ENCODE data around the gene NCEH1. TPM values are rescaled to one million over a fixed set of nuclear protein-coding genes. Genes with fewer than 3 reads are reported as not detected.
"Not testable (repeated sequence)": the region's sequence is repeated elsewhere in the genome, so short reads cannot be mapped to it uniquely, and the experiment has no call there.

NCEH1 gene
- total RNA-seq, 1 experiment from 2014 or later: 24.8 TPM

GRCh38 chr3:172707967-172708366 lies 2.9 kb downstream of the NCEH1 start:
- DNase-seq (ENCODE audit: low read depth): no peak

DNA sequence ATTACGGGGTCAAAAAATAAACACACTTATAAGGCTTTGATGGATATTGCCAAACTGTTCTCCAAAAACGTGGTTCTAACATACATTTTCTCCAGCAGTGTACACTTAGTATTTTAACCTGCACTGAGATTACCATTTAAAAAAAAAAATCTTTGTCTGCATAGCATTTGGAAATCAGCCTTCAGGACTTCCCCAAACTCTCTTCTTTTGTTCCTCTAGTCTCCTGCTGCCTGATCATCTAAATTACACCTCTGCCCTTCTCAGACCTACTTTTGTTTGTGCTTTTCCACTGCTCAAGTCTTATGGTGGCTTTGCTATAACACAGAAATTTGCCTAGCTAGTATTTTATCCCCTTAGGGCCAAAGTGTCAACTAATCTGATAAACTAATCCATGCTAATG lies 3.8 kb downstream of the NCEH1 start:
- DNase-seq (ENCODE audit: low read depth): no peak

DNA sequence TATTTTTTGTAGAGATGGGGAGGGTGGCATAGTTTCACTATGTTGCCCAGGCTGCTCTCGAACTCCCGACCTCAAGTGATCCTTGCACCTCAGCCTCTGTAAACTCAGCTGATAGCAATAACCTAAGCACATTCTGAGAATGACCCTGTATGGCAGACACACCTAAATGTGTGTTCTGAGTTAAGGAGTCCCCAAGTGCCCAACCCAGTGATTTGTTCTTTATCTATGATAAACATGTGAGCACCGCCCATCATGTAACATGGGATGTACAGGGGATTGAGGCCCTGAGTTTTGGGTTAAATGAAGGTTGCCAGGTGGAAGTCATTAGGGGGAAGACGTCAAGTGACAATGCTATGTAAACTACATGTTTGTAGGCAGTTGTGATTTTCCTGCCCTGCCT lies 5.7 kb downstream of the NCEH1 start:
- DNase-seq (ENCODE audit: low read depth): no peak

DNA sequence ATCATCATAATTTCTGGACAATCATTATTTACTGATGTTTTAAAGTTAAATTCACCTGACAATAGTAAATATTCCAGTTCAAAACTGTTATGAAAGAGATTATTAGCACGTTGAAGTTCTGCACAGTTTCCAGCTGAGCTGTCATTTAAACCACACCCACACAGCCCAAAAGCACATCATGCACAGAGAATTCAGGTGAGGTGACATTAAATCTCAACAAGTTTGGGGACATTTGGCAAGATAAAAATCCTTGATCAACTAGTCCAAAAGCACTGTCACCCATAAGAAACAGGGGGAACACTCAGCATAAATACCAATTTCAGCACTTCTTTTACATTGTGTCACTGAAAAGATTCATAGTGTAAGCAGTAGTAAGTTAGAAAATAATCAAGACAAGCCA lies 6.9 kb downstream of the NCEH1 start:
- no peak for DNase-seq (ENCODE audit: low read depth)

- DNase-seq (ENCODE audit: low read depth): not testable (repeated sequence)
Observed at GRCh38 chr3:172702731-172703130, 8.1 kb downstream of the NCEH1 start.

- DNase-seq (ENCODE audit: low read depth): no peak
Observed at GRCh38 chr3:172702256-172702655, 8.6 kb downstream of the NCEH1 start.

GRCh38 chr3:172701751-172702150 lies 9.1 kb downstream of the NCEH1 start:
- DNase-seq (ENCODE audit: low read depth): no peak

DNA sequence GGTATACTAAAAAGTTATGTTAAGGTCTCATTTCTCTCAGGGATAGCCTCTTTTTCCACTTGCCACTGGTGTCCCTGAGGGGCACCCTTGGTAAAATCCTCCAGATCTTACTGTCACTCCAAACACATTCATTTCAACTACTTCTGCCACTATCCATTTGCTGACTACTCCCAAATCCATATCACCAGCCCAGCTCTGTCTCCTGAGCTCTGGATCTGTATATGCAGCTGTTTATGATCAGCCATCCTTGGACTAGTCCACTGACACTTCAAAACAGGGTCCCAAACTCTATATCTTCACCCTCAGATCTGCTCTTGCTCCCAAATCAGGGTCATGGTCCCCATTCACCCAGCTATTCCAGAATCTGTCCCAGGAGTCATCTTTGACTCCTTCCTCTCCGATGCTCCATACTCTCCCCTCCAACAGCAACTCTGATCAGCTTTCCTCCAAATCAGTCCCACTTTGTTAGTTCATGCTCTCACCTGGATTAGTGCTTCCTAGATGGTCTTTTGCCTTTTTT lies 9.9 kb downstream of the NCEH1 start:
- DNase-seq (ENCODE audit: low read depth): no peak

- DNase-seq (ENCODE audit: low read depth): no peak
Observed at GRCh38 chr3:172700256-172700655, 10.6 kb downstream of the NCEH1 start.

DNA sequence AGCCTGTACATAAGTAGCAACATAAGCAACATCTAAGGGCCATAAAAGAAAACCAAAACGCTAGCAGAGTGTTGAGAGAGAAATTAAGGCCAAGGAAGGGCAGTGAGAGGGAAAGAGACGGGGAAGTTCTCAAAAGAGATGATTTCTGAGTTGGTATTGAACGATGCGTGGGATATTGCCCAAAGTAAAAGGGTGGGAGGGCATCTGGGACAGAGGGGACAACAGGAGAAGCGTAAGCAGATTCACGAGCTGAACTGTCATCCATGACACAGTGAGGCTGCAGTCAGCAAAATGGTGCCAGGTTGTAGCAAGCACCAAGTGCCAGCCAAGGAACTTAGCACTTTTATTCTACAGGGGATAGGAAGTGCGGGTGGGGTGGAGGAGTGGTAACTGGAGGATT lies 11.8 kb downstream of the NCEH1 start:
- DNase-seq (ENCODE audit: low read depth): no peak

- DNase-seq (ENCODE audit: low read depth): no peak
Observed at GRCh38 chr3:172698631-172699030, 12.2 kb downstream of the NCEH1 start.

DNA sequence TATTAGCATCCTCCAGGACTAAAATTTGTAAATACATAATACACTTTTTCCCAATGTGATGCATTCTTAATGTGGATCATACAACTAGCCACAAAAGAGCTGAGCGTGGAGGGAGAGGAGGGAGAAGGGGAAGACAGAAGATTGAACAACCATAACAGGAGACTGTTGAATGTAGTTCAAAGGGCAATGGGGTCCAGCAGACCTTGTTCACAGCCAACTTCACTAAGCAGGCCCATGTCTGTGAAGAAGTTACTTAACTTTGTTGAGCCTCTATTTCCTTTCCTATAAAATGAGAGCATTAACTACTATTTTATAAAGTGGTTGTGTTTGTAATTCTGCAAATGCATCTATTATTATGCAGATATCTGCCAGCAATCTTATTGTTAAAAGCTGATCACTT lies 13.3 kb downstream of the NCEH1 start:
- no peak for DNase-seq (ENCODE audit: low read depth)

- DNase-seq (ENCODE audit: low read depth): no peak
Observed at GRCh38 chr3:172696357-172696756, 14.5 kb downstream of the NCEH1 start.

GRCh38 chr3:172694573-172695246 lies 16.2 kb downstream of the NCEH1 start:
- no peak for DNase-seq (ENCODE audit: low read depth)

DNA sequence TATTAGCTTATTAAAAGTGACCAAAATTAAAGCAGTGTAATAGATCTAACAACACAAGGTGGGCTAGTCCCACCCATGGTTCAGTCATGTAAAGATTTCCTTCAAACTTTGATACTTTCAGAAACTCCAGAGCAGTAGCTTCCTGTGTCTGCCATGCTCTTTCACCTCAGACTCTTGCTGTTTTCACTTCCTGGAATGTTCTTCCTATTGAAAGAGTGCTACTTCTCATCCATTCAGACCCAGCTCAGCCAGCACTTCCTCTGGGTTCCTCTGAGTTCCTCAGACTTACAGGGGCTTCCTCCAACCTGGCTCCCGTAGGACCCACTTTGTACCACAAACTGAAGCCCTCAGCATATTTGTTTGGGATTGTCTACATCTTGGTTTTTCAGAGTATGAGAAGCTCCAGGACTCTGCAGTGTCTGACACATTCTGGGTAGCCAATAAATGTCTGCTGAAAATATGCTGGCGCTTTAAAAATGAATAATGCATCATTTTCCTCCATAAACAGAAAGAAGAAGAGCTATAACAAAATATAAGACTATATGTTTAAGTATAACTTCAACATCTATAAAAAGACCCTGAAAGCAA lies 18.0 kb downstream of the NCEH1 start:
- no peak for DNase-seq (ENCODE audit: low read depth)

- no peak for DNase-seq (ENCODE audit: low read depth)
Observed at GRCh38 chr3:172690936-172691335, 19.9 kb downstream of the NCEH1 start.

DNA sequence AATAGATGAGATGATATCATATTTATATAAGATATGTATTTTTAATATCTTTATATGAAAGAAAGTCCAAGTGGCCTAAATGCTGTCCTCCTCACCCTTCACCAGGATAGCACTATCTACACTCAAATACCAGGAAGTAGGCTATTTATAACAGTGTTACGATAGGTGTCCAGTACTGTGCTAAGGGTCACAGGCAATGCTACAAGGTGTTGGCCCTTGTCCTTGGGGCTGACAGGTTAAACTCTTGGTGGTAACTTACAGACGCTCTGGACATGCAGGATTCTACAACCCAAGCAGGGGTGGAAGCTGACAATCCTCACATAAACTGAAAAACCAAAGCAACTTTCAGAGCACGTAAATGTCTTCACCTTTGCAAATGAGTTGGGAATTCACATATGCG lies 22.3 kb downstream of the NCEH1 start:
- no peak for DNase-seq (ENCODE audit: low read depth)

- DNase-seq (ENCODE audit: low read depth): no peak
Observed at GRCh38 chr3:172687501-172687900, 23.4 kb downstream of the NCEH1 start.

DNA sequence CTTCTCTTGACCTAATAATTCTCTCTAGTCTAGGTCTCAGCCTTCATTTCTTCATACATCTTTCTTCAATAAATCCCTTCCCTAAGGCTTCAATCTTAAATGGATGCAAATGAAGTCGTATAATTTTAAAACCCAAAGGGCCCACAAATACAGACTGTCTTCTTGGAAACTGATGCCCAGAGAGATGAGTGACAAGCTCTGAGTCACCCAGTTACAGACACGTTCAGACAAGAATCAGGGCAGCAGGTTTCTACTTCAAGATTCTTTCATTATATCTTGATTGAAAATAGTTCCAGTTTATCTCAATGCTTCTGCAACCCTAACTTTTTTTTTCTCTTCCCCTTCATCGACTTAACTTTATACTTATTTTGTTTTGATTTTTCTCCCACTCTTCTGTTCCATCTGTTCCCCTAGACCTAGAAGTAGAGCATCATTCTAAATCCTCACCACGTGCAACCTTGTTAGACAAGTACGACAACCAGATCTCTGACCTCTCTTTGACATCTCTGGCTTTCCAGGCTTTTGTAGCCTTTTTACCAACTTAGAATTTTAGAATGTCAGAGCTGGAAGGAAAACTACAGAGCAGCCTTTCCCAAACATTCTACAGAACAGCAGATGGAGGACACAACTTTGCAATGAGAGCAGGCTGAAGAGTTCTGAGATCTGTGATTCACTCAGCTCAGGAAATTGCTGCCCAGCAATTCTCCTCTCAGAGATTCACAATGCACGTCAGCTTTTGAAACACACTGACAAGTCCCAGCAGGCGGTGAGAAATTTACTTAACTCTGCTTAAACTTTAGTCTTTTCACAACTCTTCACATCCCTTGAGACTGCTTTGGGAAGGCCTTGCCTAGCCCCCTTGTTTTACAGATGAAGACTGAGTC lies 25.3 kb downstream of the NCEH1 start:
- DNase-seq (ENCODE audit: low read depth): peak; percentile 17

GRCh38 chr3:172680684-172681083 lies 30.2 kb downstream of the NCEH1 start:
- DNase-seq (ENCODE audit: low read depth): peak; percentile 97

- no peak for DNase-seq (ENCODE audit: low read depth)
Observed at GRCh38 chr3:172679599-172679998, 31.3 kb downstream of the NCEH1 start.

DNA sequence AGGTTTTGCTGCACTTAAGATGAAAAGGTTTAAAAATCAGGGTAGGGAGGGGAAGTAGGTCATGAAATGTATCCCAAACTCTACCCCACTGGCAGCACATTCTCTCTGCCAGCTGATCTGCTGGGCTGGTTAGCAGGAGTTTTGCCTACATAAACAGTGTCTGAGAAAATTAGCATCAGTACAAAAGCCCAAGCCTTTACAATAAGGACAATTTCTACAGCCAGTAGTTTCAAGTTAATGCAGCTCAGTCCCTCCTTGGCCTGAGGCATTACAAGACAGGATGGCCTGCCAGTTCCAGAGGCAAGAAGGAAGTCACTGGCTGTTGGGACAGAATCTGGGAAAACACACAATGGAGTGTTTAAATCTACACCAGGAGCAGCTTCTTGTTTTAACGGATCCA lies 32.8 kb downstream of the NCEH1 start:
- DNase-seq (ENCODE audit: low read depth): peak; percentile 71
